Esophagus squamous epithelium (tissue), 4 donors: ENCODE results near the gene AAMP.

Experiments used
- CTCF ChIP-seq, 6 experiments: fragments of 450-650 bp in 4 of 6; fragments of 200-600 bp in 2 of 6; sonication (generic) in 2 of 6; IDR thresholded peaks; one replicate each; pipeline ENCODE4 v1.5.1; 2016 to 2019; ENCODE audit warnings: antibody characterized with exemption in 6 of 6, mild to moderate bottlenecking in 4 of 6, moderate library complexity in 4 of 6
- POLR2A ChIP-seq, 4 donors: fragments of 450-650 bp; IDR thresholded peaks; one replicate each; pipeline ENCODE4 v1.6.1; 2017; ENCODE audit warnings: antibody characterized with exemption in 4 of 4, mild to moderate bottlenecking in 4 of 4, moderate library complexity in 3 of 4

- TF ChIP-seq CTCF (IDR thresholded peaks at IDR 0.05) (no peak), POLR2A (IDR thresholded peaks at IDR 0.05) (no peak)
Measured at GRCh38 chr2:218271487-218271797, 1.5 kb upstream of the AAMP start.
